ENCODE results near the gene SCAANT1. TPM values are rescaled to one million over a fixed set of nuclear protein-coding genes. Genes with fewer than 3 reads are reported as not detected.

The SCAANT1 gene
- total and polyA plus RNA-seq, 2 of the 8 experiments (the other 6 are each of a cell fraction or from before 2014, with no cell fraction given), result not detected

DNA sequence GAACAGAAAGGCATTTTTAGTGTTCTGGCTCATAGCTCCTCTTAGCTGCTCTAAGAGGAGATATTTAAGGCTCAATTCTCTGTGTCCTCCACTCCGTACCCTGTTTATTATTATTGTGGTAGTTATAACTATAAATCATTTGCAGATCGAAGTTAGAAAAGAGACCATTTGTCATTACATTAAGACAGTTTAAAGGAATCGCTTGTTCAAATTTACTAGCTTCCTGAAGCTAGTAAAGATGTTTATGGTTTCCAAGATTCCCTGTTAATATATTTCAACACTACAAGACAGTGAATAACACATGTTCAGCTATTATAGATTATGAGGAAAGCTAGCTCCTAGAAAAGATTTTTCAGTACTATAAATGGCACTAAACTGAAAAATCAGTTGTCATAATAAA is 35.9 kb downstream of the SCAANT1 start:
- Histone ChIP-seq H3K14ac (ENCODE audit: insufficient read length) (no peak overlapping the region), H2BK12ac (ENCODE audit: low read depth, low read length) (no peak overlapping the region), H2BK20ac (ENCODE audit: low read length) (no peak overlapping the region), H4K8ac (ENCODE audit: extremely low read depth, insufficient read depth, low read length) (no peak overlapping the region), H2BK15ac (ENCODE audit: low read length) (no peak overlapping the region), H2BK5ac (ENCODE audit: low read depth, low read length) (no peak overlapping the region), H3K23me2 (ENCODE audit: low read depth, low read length) (no peaks in the 10 kb centered on the region), H3K4me1 (replicated peaks in 1 of 4; ENCODE audit: control insufficient read depth in 3 of 4, insufficient read depth in 4 of 4, low read length in 3 of 4) (peaks cover 2 to 11% (median 7%) of the 10 kb centered on the region in 4 experiments; a peak in 5 of 7 replicates), H4K20me1 (replicated peaks in 1 of 2; ENCODE audit: control insufficient read depth in 1 of 2, insufficient read depth in 2 of 2, low read length in 2 of 2) (peaks cover 2 to 3% of the 10 kb centered on the region in 2 experiments), H3K9me3 (ENCODE audit: insufficient read depth in 2 of 2, low read depth in 1 of 2, low read length in 1 of 2) (no peaks in the 10 kb centered on the region), H3K79me2 (ENCODE audit: control insufficient read depth in 1 of 2, insufficient read depth in 2 of 2, low read length in 2 of 2) (peaks cover 0 to 66% of the 10 kb centered on the region in 2 experiments; a peak in 3 of 4 replicates), H4K5ac (ENCODE audit: insufficient read length, low read depth, low read length) (no peak overlapping the region), H2AFZ (ENCODE audit: low read length) (no peak overlapping the region), H3K27me3 (replicated peaks in 1 of 4; ENCODE audit: control insufficient read depth in 3 of 4, extremely low read depth in 1 of 4, insufficient read depth in 3 of 4, low read length in 3 of 4) (no peaks in the 10 kb centered on the region), H2BK120ac (replicated peaks; ENCODE audit: low read depth, low read length) (no peak overlapping the region), H3K23ac (ENCODE audit: insufficient read length) (no peak overlapping the region), H3K4ac (replicated peaks; ENCODE audit: insufficient read length, low read depth, low read length) (no peak overlapping the region), H3K79me1 (ENCODE audit: low read depth, low read length) (no peaks in the 10 kb centered on the region; the same call in 1 of the 2 replicates), H3K9ac (replicated peaks in 1 of 4; ENCODE audit: extremely low read depth in 1 of 4, low read depth in 3 of 4, low read length in 3 of 4) (no peak overlapping the region), H3K4me3 (ENCODE audit: extremely low read depth in 1 of 4, insufficient read depth in 2 of 4, low read depth in 3 of 4, low read length in 4 of 4) (no peak overlapping the region), H3K36me3 (ENCODE audit: control insufficient read depth in 2 of 4, insufficient read depth in 4 of 4, low read length in 3 of 4) (no peaks in the 10 kb centered on the region), H4K91ac (replicated peaks; ENCODE audit: insufficient read length, low read length) (no peak overlapping the region), H3K18ac (ENCODE audit: extremely low read depth, low read length) (no peak overlapping the region), H3K4me2 (ENCODE audit: insufficient read depth in 1 of 2, low read depth in 2 of 2, low read length in 2 of 2) (no peak overlapping the region), H2AK5ac (ENCODE audit: low read depth, low read length) (no peak overlapping the region), H3K56ac (replicated peaks; ENCODE audit: insufficient read length, low read depth, low read length) (no peak overlapping the region), H3K27ac (ENCODE audit: low read depth, low read length) (no peak overlapping the region)
- FAIRE-seq (no peak), DNase-seq (ENCODE audit: low read depth in 1 of 2, low spot score in 2 of 2) (no peak)
- WGBS, 2 experiments (ENCODE audit: extremely low coverage in 1 of 2, insufficient coverage in 1 of 2, insufficient read length in 1 of 2, insufficient replicate concordance in 2 of 2, low coverage in 1 of 2, low lambda C conversion rate in 2 of 2, missing lambda C conversion rate in 1 of 2), result 91% methylated on average over 3 of the region's 3 CpGs; no CpG with 5 or more reads in 1 of the 2 experiments
- ChIA-PET POLR2A (ENCODE audit: partially characterized antibody) (interaction anchor here (1.6 kb wide), 1 partner anchor 14 kb away, joined by 6 read pairs; no protein-coding TSS in a partner anchor), CTCF (ENCODE audit: partially characterized antibody) (interaction anchor here (0.9 to 1.8 kb wide), 2 partner anchors 20 to 32 kb away, joined by 3 to 5 read pairs; no protein-coding TSS in a partner anchor)
- TF ChIP-seq, protein P1, sequence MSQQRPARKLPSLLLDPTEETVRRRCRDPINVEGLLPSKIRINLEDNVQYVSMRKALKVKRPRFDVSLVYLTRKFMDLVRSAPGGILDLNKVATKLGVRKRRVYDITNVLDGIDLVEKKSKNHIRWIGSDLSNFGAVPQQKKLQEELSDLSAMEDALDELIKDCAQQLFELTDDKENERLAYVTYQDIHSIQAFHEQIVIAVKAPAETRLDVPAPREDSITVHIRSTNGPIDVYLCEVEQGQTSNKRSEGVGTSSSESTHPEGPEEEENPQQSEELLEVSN (IDR thresholded peaks at IDR 0.05), result no peak
- TF ChIP-seq, protein P2, sequence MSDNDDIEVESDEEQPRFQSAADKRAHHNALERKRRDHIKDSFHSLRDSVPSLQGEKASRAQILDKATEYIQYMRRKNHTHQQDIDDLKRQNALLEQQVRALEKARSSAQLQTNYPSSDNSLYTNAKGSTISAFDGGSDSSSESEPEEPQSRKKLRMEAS (IDR thresholded peaks at IDR 0.05), result no peak
- TF ChIP-seq YY1 (IDR thresholded peaks at IDR 0.05; ENCODE audit: low read depth, low read length) (no peak), SUZ12 (IDR thresholded peaks at IDR 0.05; ENCODE audit: low read length) (no peak), HDAC6 (IDR thresholded peaks at IDR 0.05; ENCODE audit: low read depth, low read length) (no peak), CBX5 (IDR thresholded peaks at IDR 0.05; ENCODE audit: low read depth, low read length) (no peak), CEBPB (IDR thresholded peaks at IDR 0.05; ENCODE audit: low read depth, low read length) (no peak), CBX8 (IDR thresholded peaks at IDR 0.05; ENCODE audit: borderline replicate concordance, low read depth, low read length) (no peak), NANOG (IDR thresholded peaks at IDR 0.05; ENCODE audit: insufficient read depth, low read depth, low read length, poor library complexity, severe bottlenecking) (no peak), SP4 (IDR thresholded peaks at IDR 0.05; ENCODE audit: low read length) (no peak)
- TF ChIP-seq, protein P3, sequence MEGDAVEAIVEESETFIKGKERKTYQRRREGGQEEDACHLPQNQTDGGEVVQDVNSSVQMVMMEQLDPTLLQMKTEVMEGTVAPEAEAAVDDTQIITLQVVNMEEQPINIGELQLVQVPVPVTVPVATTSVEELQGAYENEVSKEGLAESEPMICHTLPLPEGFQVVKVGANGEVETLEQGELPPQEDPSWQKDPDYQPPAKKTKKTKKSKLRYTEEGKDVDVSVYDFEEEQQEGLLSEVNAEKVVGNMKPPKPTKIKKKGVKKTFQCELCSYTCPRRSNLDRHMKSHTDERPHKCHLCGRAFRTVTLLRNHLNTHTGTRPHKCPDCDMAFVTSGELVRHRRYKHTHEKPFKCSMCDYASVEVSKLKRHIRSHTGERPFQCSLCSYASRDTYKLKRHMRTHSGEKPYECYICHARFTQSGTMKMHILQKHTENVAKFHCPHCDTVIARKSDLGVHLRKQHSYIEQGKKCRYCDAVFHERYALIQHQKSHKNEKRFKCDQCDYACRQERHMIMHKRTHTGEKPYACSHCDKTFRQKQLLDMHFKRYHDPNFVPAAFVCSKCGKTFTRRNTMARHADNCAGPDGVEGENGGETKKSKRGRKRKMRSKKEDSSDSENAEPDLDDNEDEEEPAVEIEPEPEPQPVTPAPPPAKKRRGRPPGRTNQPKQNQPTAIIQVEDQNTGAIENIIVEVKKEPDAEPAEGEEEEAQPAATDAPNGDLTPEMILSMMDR (IDR thresholded peaks at IDR 0.05; ENCODE audit: control extremely low read depth in 1 of 3, insufficient read depth in 1 of 3, low read depth in 1 of 3, low read length in 3 of 3), result no peak
